Fibroblast of lung (primary cell): ENCODE data around the gene SLC4A2. TPM values are rescaled to one million over a fixed set of nuclear protein-coding genes. Genes with fewer than 3 reads are reported as not detected.

Source experiments
- DNase-seq, 2 donors: peaks; one replicate each; pipeline versions ENCODE4 v3.0.0 to v3.0.0-alpha.2; 2010; ENCODE audit warnings: low read depth in 2 of 2
- H2AFZ ChIP-seq: 2 replicates; pipeline ENCODE4 v1.5.1; 2012; ENCODE audit warnings: low read length, control low read depth, inconsistent platforms
- H3K27ac ChIP-seq: 2 replicates; pipeline ENCODE4 v1.5.1; 2011; ENCODE audit warnings: low read length, control low read depth; ENCODE audit not compliant: insufficient read depth
- H3K27me3 ChIP-seq: 2 replicates; pipeline ENCODE4 v1.5.1; 2011; ENCODE audit warnings: mild to moderate bottlenecking, low read length; ENCODE audit not compliant: control insufficient read depth, insufficient read depth
- H3K36me3 ChIP-seq: 2 replicates; pipeline ENCODE4 v1.5.1; 2011; ENCODE audit warnings: low read length; ENCODE audit not compliant: control insufficient read depth, insufficient read depth
- H3K4me1 ChIP-seq: 2 replicates; pipeline ENCODE4 v1.5.1; 2011; ENCODE audit warnings: low read length; ENCODE audit not compliant: control insufficient read depth, insufficient read depth; ENCODE audit errors: extremely low read depth
- H3K4me2 ChIP-seq: 2 replicates; pipeline ENCODE4 v1.5.1; 2011; ENCODE audit warnings: low read length, control low read depth; ENCODE audit not compliant: insufficient read depth; ENCODE audit errors: extremely low read depth
- H3K4me3 ChIP-seq, 4 experiments: fragments of 200-600 bp in 1 of 4; sonication (generic) in 1 of 4; replicated peaks in 1 of 4; 2 replicates each; pipeline ENCODE4 v1.5.1; 2011 to 2016; ENCODE audit warnings: low read length in 4 of 4, low read depth in 3 of 4, mild to moderate bottlenecking in 3 of 4, control low read depth in 2 of 4, inconsistent platforms in 1 of 4, mixed read lengths in 1 of 4; ENCODE audit not compliant: insufficient read depth in 1 of 4; ENCODE audit errors: control extremely low read depth in 1 of 4
- H3K79me2 ChIP-seq: 2 replicates; pipeline ENCODE4 v1.5.1; 2012; ENCODE audit warnings: mild to moderate bottlenecking, low read length, inconsistent platforms; ENCODE audit not compliant: control insufficient read depth, insufficient read depth
- H3K9ac ChIP-seq: 2 replicates; pipeline ENCODE4 v1.5.1; 2011; ENCODE audit warnings: mild to moderate bottlenecking, low read length, control low read depth; ENCODE audit not compliant: insufficient read depth
- H3K9me3 ChIP-seq: 2 replicates; pipeline ENCODE4 v1.5.1; 2012; ENCODE audit warnings: low read depth, low read length; ENCODE audit not compliant: control insufficient read depth, insufficient read depth
- H4K20me1 ChIP-seq: 2 replicates; pipeline ENCODE4 v1.5.1; 2011; ENCODE audit warnings: low read length; ENCODE audit not compliant: control insufficient read depth, insufficient read depth; ENCODE audit errors: extremely low read depth
- CTCF ChIP-seq, 2 donors: IDR thresholded peaks in 1 of 2; conservative IDR thresholded peaks in 1 of 2; 1 replicate in 1 of 2; 2 replicates in 1 of 2; pipeline ENCODE4 v1.5.1; 2011 to 2012; ENCODE audit warnings: low read length in 2 of 2, control low read depth in 1 of 2, inconsistent platforms in 1 of 2, low read depth in 1 of 2, mild to moderate bottlenecking in 1 of 2
- EZH2 ChIP-seq: IDR thresholded peaks from 2 replicates; pipeline ENCODE4 v1.5.1; 2012; ENCODE audit warnings: low read length, control low read depth, mild to moderate bottlenecking; ENCODE audit errors: missing control alignments
- polyA plus RNA-seq, 2 donors: library from polyadenylated mRNA; depleted of rRNA in 1 of 2; stranded (reverse) in 1 of 2; unstranded in 1 of 2; fragments of >200 nt; gene quantifications; 2 replicates each; pipeline ENCODE4 v1.2.1, GENCODE V29; 2011 to 2012; ENCODE audit warnings: missing spikeins in 1 of 2
- total RNA-seq: library from RNA; depleted of rRNA; stranded (reverse); fragments of >200 nt; gene quantifications from 2 replicates; pipeline ENCODE4 v1.2.1, GENCODE V29; 2014

SLC4A2 gene
- total and polyA plus RNA-seq, 2 donors (not counting 1 experiment from before 2014, with no cell fraction given): 30.5 to 61.8 TPM

- no peak overlapping the region for H3K4me3 ChIP-seq
- H2AFZ ChIP-seq: no peak overlapping the region
- no peak overlapping the region for H3K27ac ChIP-seq
- TF ChIP-seq CTCF (conservative IDR thresholded peaks at IDR 0.05 in 1 of 2, IDR thresholded peaks at IDR 0.05 in 1 of 2; ENCODE audit: low read depth in 1 of 2, low read length in 2 of 2) (no peak), EZH2 (no peak)
- H4K20me1 ChIP-seq: no peaks in the 10 kb centered on the region
- no peaks in the 10 kb centered on the region for H3K27me3 ChIP-seq
- no peak overlapping the region for H3K9ac ChIP-seq
- H3K79me2 ChIP-seq: no peaks in the 10 kb centered on the region
- H3K9me3 ChIP-seq: no peaks in the 10 kb centered on the region
- H3K4me2 ChIP-seq: no peak overlapping the region
- H3K36me3 ChIP-seq: peaks cover 41% of the 10 kb centered on the region
- no peak for DNase-seq
- no peaks in the 10 kb centered on the region for H3K4me1 ChIP-seq
These were observed 11.9 kb downstream of the SLC4A2 start for GRCh38 chr7:151071032-151071866.

- no peak overlapping the region for H3K27ac ChIP-seq
- no peaks in the 10 kb centered on the region for H3K27me3 ChIP-seq
- no peak overlapping the region for H2AFZ ChIP-seq
- DNase-seq: no peak
- peaks cover 6% of the 10 kb centered on the region for H3K4me1 ChIP-seq
- H3K4me2 ChIP-seq: no peak overlapping the region
- H3K9ac ChIP-seq: no peak overlapping the region
- no peaks in the 10 kb centered on the region for H4K20me1 ChIP-seq
- H3K9me3 ChIP-seq: no peaks in the 10 kb centered on the region
- TF ChIP-seq EZH2 (no peak), CTCF (conservative IDR thresholded peaks at IDR 0.05 in 1 of 2, IDR thresholded peaks at IDR 0.05 in 1 of 2; ENCODE audit: low read depth in 1 of 2, low read length in 2 of 2) (no peak)
- peaks cover 44% of the 10 kb centered on the region for H3K36me3 ChIP-seq
- H3K4me3 ChIP-seq: no peak overlapping the region
- peaks cover 4% of the 10 kb centered on the region for H3K79me2 ChIP-seq
These were observed 14.6 kb downstream of the SLC4A2 start for GRCh38 chr7:151073990-151074389.

GRCh38 chr7:151074817-151075661 is 15.7 kb downstream of the SLC4A2 start:
- H3K9me3 ChIP-seq: no peaks in the 10 kb centered on the region
- peaks cover 36% of the 10 kb centered on the region for H3K36me3 ChIP-seq
- no peaks in the 10 kb centered on the region for H4K20me1 ChIP-seq
- no peak overlapping the region for H2AFZ ChIP-seq
- no peak overlapping the region for H3K27ac ChIP-seq
- TF ChIP-seq CTCF (conservative IDR thresholded peaks at IDR 0.05 in 1 of 2, IDR thresholded peaks at IDR 0.05 in 1 of 2; ENCODE audit: low read depth in 1 of 2, low read length in 2 of 2) (no peak), EZH2 (no peak)
- H3K79me2 ChIP-seq: peaks cover 14% of the 10 kb centered on the region
- no peaks in the 10 kb centered on the region for H3K27me3 ChIP-seq
- H3K4me3 ChIP-seq: no peak overlapping the region
- peaks cover 11% of the 10 kb centered on the region for H3K4me1 ChIP-seq
- no peak overlapping the region for H3K9ac ChIP-seq
- no peak overlapping the region for H3K4me2 ChIP-seq
- no peak for DNase-seq
